HepG2 (cell line): Measurements from ENCODE around the gene JPH4. TPM values are rescaled to one million over a fixed set of nuclear protein-coding genes. Genes with fewer than 3 reads are reported as not detected.

Experiments used
- ESRRA ChIP-seq: sonication (generic); formaldehyde crosslinking; IDR thresholded peaks from 2 replicates; pipeline ENCODE4 v1.5.1; 2020; ENCODE audit warnings: mild to moderate bottlenecking, low read depth, missing genetic modification reagents
- HOXA3 ChIP-seq: sonication (generic); formaldehyde crosslinking; IDR thresholded peaks from 2 replicates; pipeline ENCODE4 v1.5.0; 2020; ENCODE audit warnings: missing genetic modification reagents
- IKZF1 ChIP-seq: fragments of 450-650 bp; IDR thresholded peaks from 2 replicates; pipeline ENCODE4 v1.7.1; 2016
- MAF1 ChIP-seq: sonication (generic); formaldehyde crosslinking; IDR thresholded peaks from 2 replicates; pipeline ENCODE4 v1.5.0; 2020; ENCODE audit warnings: missing genetic modification reagents, borderline replicate concordance
- ZNF251 ChIP-seq: sonication (generic); formaldehyde crosslinking; IDR thresholded peaks from 2 replicates; pipeline ENCODE4 v1.9.0; 2021; ENCODE audit warnings: mild to moderate bottlenecking, missing genetic modification reagents
- ZNF362 ChIP-seq: sonication (generic); formaldehyde crosslinking; IDR thresholded peaks from 2 replicates; pipeline ENCODE4 v1.4.0; 2020; ENCODE audit warnings: missing genetic modification reagents, mild to moderate bottlenecking, borderline replicate concordance
- ZNF572 ChIP-seq: sonication (generic); formaldehyde crosslinking; IDR thresholded peaks from 2 replicates; pipeline ENCODE4 v1.5.1; 2020; ENCODE audit warnings: mild to moderate bottlenecking, missing genetic modification reagents
- ZNF710 ChIP-seq: sonication (generic); formaldehyde crosslinking; IDR thresholded peaks from 2 replicates; pipeline ENCODE4 v1.5.0; 2020; ENCODE audit warnings: mild to moderate bottlenecking, missing genetic modification reagents, borderline replicate concordance
- ZNF766 ChIP-seq: sonication (generic); formaldehyde crosslinking; IDR thresholded peaks from 2 replicates; pipeline ENCODE4 v1.5.0; 2020; ENCODE audit warnings: missing genetic modification reagents, borderline replicate concordance
- ZXDC ChIP-seq: sonication (generic); formaldehyde crosslinking; IDR thresholded peaks from 2 replicates; pipeline ENCODE4 v1.5.0; 2020; ENCODE audit warnings: mild to moderate bottlenecking, missing genetic modification reagents
- polyA plus RNA-seq, 8 experiments: library from polyadenylated mRNA; depleted of rRNA in 3 of 8; stranded (reverse) in 7 of 8; unstranded in 1 of 8; fragments of >200 nt; fragmentation: Illumina TruSeq in 4 of 8; extraction: Trizol in 4 of 8; gene quantifications; 2 replicates each; pipeline versions ENCODE4 v1.2.1 to v1.2.3, GENCODE V29; 2011 to 2016; ENCODE audit warnings: low read depth in 4 of 8, missing spikeins in 1 of 8, mixed read lengths in 1 of 8; ENCODE audit not compliant: insufficient read depth in 1 of 8
- total RNA-seq, 5 experiments: library from RNA; depleted of rRNA; stranded (reverse); fragments of >200 nt; fragmentation: Illumina TruSeq; extraction: Trizol; gene quantifications; 2 replicates each; pipeline ENCODE4 v1.2.3, GENCODE V29; 2016; ENCODE audit warnings: low read depth in 1 of 5
- TF ChIP-seq, protein P1 (sequence below): sonication (generic); formaldehyde crosslinking; IDR thresholded peaks from 2 replicates; pipeline ENCODE4 v1.4.0; 2020; ENCODE audit warnings: missing genetic modification reagents, borderline replicate concordance
- TF ChIP-seq, protein P2 (sequence below): sonication (generic); formaldehyde crosslinking; IDR thresholded peaks from 2 replicates; pipeline ENCODE4 v1.4.0; 2020; ENCODE audit warnings: low read depth, missing genetic modification reagents

Gene JPH4
- total and polyA plus RNA-seq, 2 of the 13 experiments (the other 11 are each of a cell fraction or from before 2014, with no cell fraction given) = 0.08 to 0.22 TPM

- TF ChIP-seq ZXDC (CRISPR knock-in tag) = peak; percentile 70; the same call in 1 of the 2 replicates
- 0 out of 2 replicates have a peak, but pooled peaks have one; percentile 35 for TF ChIP-seq ZNF572 (CRISPR knock-in tag)
- TF ChIP-seq ZNF362 = peak; percentile 74; the same call in 1 of the 2 replicates
- peak; percentile 95 for TF ChIP-seq HOXA3 (CRISPR knock-in tag)
- TF ChIP-seq MAF1 (CRISPR knock-in tag) = peak; percentile 50; the same call in 1 of the 2 replicates
- TF ChIP-seq, protein P1, sequence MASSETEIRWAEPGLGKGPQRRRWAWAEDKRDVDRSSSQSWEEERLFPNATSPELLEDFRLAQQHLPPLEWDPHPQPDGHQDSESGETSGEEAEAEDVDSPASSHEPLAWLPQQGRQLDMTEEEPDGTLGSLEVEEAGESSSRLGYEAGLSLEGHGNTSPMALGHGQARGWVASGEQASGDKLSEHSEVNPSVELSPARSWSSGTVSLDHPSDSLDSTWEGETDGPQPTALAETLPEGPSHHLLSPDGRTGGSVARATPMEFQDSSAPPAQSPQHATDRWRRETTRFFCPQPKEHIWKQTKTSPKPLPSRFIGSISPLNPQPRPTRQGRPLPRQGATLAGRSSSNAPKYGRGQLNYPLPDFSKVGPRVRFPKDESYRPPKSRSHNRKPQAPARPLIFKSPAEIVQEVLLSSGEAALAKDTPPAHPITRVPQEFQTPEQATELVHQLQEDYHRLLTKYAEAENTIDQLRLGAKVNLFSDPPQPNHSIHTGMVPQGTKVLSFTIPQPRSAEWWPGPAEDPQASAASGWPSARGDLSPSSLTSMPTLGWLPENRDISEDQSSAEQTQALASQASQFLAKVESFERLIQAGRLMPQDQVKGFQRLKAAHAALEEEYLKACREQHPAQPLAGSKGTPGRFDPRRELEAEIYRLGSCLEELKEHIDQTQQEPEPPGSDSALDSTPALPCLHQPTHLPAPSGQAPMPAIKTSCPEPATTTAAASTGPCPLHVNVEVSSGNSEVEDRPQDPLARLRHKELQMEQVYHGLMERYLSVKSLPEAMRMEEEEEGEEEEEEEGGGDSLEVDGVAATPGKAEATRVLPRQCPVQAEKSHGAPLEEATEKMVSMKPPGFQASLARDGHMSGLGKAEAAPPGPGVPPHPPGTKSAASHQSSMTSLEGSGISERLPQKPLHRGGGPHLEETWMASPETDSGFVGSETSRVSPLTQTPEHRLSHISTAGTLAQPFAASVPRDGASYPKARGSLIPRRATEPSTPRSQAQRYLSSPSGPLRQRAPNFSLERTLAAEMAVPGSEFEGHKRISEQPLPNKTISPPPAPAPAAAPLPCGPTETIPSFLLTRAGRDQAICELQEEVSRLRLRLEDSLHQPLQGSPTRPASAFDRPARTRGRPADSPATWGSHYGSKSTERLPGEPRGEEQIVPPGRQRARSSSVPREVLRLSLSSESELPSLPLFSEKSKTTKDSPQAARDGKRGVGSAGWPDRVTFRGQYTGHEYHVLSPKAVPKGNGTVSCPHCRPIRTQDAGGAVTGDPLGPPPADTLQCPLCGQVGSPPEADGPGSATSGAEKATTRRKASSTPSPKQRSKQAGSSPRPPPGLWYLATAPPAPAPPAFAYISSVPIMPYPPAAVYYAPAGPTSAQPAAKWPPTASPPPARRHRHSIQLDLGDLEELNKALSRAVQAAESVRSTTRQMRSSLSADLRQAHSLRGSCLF (CRISPR knock-in tag) = no peak
- peak; percentile 97; the same call in 1 of the 2 replicates for TF ChIP-seq ZNF710
- peak; percentile 92; the same call in 1 of the 2 replicates for TF ChIP-seq ZNF766 (CRISPR knock-in tag)
- TF ChIP-seq IKZF1 = no peak
- TF ChIP-seq, protein P2, sequence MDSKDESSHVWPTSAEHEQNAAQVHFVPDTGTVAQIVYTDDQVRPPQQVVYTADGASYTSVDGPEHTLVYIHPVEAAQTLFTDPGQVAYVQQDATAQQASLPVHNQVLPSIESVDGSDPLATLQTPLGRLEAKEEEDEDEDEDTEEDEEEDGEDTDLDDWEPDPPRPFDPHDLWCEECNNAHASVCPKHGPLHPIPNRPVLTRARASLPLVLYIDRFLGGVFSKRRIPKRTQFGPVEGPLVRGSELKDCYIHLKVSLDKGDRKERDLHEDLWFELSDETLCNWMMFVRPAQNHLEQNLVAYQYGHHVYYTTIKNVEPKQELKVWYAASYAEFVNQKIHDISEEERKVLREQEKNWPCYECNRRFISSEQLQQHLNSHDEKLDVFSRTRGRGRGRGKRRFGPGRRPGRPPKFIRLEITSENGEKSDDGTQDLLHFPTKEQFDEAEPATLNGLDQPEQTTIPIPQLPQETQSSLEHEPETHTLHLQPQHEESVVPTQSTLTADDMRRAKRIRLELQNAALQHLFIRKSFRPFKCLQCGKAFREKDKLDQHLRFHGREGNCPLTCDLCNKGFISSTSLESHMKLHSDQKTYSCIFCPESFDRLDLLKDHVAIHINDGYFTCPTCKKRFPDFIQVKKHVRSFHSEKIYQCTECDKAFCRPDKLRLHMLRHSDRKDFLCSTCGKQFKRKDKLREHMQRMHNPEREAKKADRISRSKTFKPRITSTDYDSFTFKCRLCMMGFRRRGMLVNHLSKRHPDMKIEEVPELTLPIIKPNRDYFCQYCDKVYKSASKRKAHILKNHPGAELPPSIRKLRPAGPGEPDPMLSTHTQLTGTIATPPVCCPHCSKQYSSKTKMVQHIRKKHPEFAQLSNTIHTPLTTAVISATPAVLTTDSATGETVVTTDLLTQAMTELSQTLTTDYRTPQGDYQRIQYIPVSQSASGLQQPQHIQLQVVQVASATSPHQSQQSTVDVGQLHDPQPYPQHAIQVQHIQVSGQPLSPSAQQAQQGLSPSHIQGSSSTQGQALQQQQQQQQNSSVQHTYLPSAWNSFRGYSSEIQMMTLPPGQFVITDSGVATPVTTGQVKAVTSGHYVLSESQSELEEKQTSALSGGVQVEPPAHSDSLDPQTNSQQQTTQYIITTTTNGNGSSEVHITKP (CRISPR knock-in tag) = peak; percentile 86
- peak; percentile 95 for TF ChIP-seq ESRRA (CRISPR knock-in tag)
- peak; percentile 96; the same call in 1 of the 2 replicates for TF ChIP-seq ZNF251 (CRISPR knock-in tag)
These were observed 10.5 kb upstream of the JPH4 start (continued) for GRCh38 chr14:23588884-23589598.
